HepG2 (cell line): ENCODE data around the gene MYH9. TPM values are rescaled to one million over a fixed set of nuclear protein-coding genes. Genes with fewer than 3 reads are reported as not detected.

ENCODE experiments used
- AGO1 ChIP-seq: fragments of 200-400 bp; formaldehyde crosslinking; IDR thresholded peaks from 2 replicates; pipeline ENCODE4 v1.6.1; 2017; ENCODE audit warnings: mild to moderate bottlenecking, low read depth, low read length, moderate library complexity; ENCODE audit not compliant: poor library complexity, severe bottlenecking
- AHR ChIP-seq: IDR thresholded peaks from 2 replicates; pipeline ENCODE4 v1.6.1; 2018; ENCODE audit warnings: missing genetic modification reagents, missing compliant biosample characterization
- CREB1 ChIP-seq, 2 experiments: fragments of 450-650 bp in 1 of 2; IDR thresholded peaks; 2 replicates each; pipeline ENCODE4 v1.6.1; 2016 to 2017; ENCODE audit warnings: control low read depth in 1 of 2, mild to moderate bottlenecking in 1 of 2, missing compliant biosample characterization in 1 of 2, missing genetic modification characterization in 1 of 2
- FOXP4 ChIP-seq: sonication (generic); formaldehyde crosslinking; IDR thresholded peaks from 2 replicates; pipeline ENCODE4 v1.4.0; 2020; ENCODE audit warnings: missing genetic modification reagents
- HNRNPL ChIP-seq: fragments of 200-400 bp; formaldehyde crosslinking; IDR thresholded peaks from 2 replicates; pipeline ENCODE4 v1.6.1; 2017; ENCODE audit warnings: mild to moderate bottlenecking, low read depth, low read length
- HOXA3 ChIP-seq: sonication (generic); formaldehyde crosslinking; IDR thresholded peaks from 2 replicates; pipeline ENCODE4 v1.5.0; 2020; ENCODE audit warnings: missing genetic modification reagents
- KAT2B ChIP-seq: fragments of 150-350 bp; IDR thresholded peaks from 2 replicates; pipeline ENCODE4 v1.6.1; 2014; ENCODE audit warnings: low read depth, low read length, borderline replicate concordance
- MAZ ChIP-seq, 2 experiments: sonication (generic) in 1 of 2; formaldehyde crosslinking in 1 of 2; IDR thresholded peaks; 2 replicates each; pipeline versions ENCODE4 v1.5.0 to v1.6.1; 2012 to 2020; ENCODE audit warnings: low read depth in 2 of 2, mild to moderate bottlenecking in 2 of 2, borderline replicate concordance in 1 of 2, improper control_type of control experiment in 1 of 2, low read length in 1 of 2, missing genetic modification reagents in 1 of 2, moderate library complexity in 1 of 2
- MXD3 ChIP-seq: IDR thresholded peaks from 2 replicates; pipeline ENCODE4 v1.6.1; 2016; ENCODE audit warnings: mild to moderate bottlenecking, missing biosample characterization, missing genetic modification reagents
- NFATC3 ChIP-seq: sonication (generic); formaldehyde crosslinking; IDR thresholded peaks from 2 replicates; pipeline ENCODE4 v1.5.1; 2020; ENCODE audit warnings: mild to moderate bottlenecking, missing genetic modification reagents
- NR2F2 ChIP-seq: IDR thresholded peaks from 2 replicates; pipeline ENCODE4 v1.6.1; 2012; ENCODE audit warnings: low read depth, inconsistent platforms, borderline replicate concordance
- PRDM10 ChIP-seq: sonication (generic); formaldehyde crosslinking; IDR thresholded peaks from 2 replicates; pipeline ENCODE4 v1.4.0; 2020; ENCODE audit warnings: low read depth, missing genetic modification reagents
- WIZ ChIP-seq: sonication (generic); formaldehyde crosslinking; IDR thresholded peaks from 2 replicates; pipeline ENCODE4 v1.5.1; 2020; ENCODE audit warnings: mild to moderate bottlenecking, missing genetic modification reagents
- ZFP91 ChIP-seq: sonication (generic); formaldehyde crosslinking; IDR thresholded peaks from 2 replicates; pipeline ENCODE4 v1.9.0; 2022; ENCODE audit warnings: missing genetic modification reagents, mild to moderate bottlenecking, borderline replicate concordance
- ZKSCAN1 ChIP-seq: fragments of 150-350 bp; IDR thresholded peaks from 2 replicates; pipeline ENCODE4 v1.6.1; 2014; ENCODE audit warnings: low read length
- ZMYM3 ChIP-seq: sonication (generic); formaldehyde crosslinking; IDR thresholded peaks from 2 replicates; pipeline ENCODE4 v1.5.1; 2020; ENCODE audit warnings: mild to moderate bottlenecking, missing genetic modification reagents
- ZNF619 ChIP-seq: sonication (generic); formaldehyde crosslinking; IDR thresholded peaks from 2 replicates; pipeline ENCODE4 v1.4.0; 2020; ENCODE audit warnings: mild to moderate bottlenecking, missing genetic modification reagents
- ZNF761 ChIP-seq: sonication (generic); formaldehyde crosslinking; conservative IDR thresholded peaks from 2 replicates; pipeline ENCODE4 v1.4.0; 2020; ENCODE audit warnings: mild to moderate bottlenecking, missing genetic modification reagents
- polyA plus RNA-seq, 8 experiments: library from polyadenylated mRNA; depleted of rRNA in 3 of 8; stranded (reverse) in 7 of 8; unstranded in 1 of 8; fragments of >200 nt; fragmentation: Illumina TruSeq in 4 of 8; extraction: Trizol in 4 of 8; gene quantifications; 2 replicates each; pipeline versions ENCODE4 v1.2.1 to v1.2.3, GENCODE V29; 2011 to 2016; ENCODE audit warnings: low read depth in 4 of 8, missing spikeins in 1 of 8, mixed read lengths in 1 of 8; ENCODE audit not compliant: insufficient read depth in 1 of 8
- total RNA-seq, 5 experiments: library from RNA; depleted of rRNA; stranded (reverse); fragments of >200 nt; fragmentation: Illumina TruSeq; extraction: Trizol; gene quantifications; 2 replicates each; pipeline ENCODE4 v1.2.3, GENCODE V29; 2016; ENCODE audit warnings: low read depth in 1 of 5

Gene MYH9
- total and polyA plus RNA-seq, 2 of the 13 experiments (the other 11 are each of a cell fraction or from before 2014, with no cell fraction given), result 50.7 to 98.5 TPM

GRCh38 chr22:36239401-36240171 lies 148.2 kb downstream of the MYH9 start, which contains the start of gene APOL2 (continued):
- TF ChIP-seq AHR (0 out of 2 replicates have a peak, but pooled peaks have one; percentile 21), NR2F2 (peak; percentile 4; the same call in 1 of the 2 replicates), HOXA3 (CRISPR knock-in tag) (peak; percentile 62; the same call in 1 of the 2 replicates), ZMYM3 (CRISPR knock-in tag) (no peak), ZNF619 (CRISPR knock-in tag) (no peak), ZFP91 (CRISPR knock-in tag) (peak; percentile 59; the same call in 1 of the 2 replicates), ZKSCAN1 (no peak), ZNF761 (CRISPR knock-in tag) (0 out of 2 replicates have a peak, but pooled peaks have one; percentile 48), PRDM10 (peak; percentile 27; the same call in 1 of the 2 replicates), FOXP4 (CRISPR knock-in tag) (peak; percentile 74), CREB1 (IDR thresholded peaks at IDR 0.05) (peak; percentile 33; the same call in 1 of the 2 replicates), CREB1 (CRISPR knock-in tag; IDR thresholded peaks at IDR 0.05) (no peak; the same call in 1 of the 2 replicates), AGO1 (no peak), NFATC3 (no peak), MXD3 (CRISPR knock-in tag) (no peak), WIZ (CRISPR knock-in tag) (no peak), MAZ (IDR thresholded peaks at IDR 0.05; ENCODE audit: borderline replicate concordance, low read depth, low read length) (0 out of 2 replicates have a peak, but pooled peaks have one; percentile 39), MAZ (CRISPR knock-in tag; IDR thresholded peaks at IDR 0.05; ENCODE audit: low read depth) (no peak; the same call in 1 of the 2 replicates), KAT2B (no peak), HNRNPL (no peak)
